Stomach (tissue), 9 donors: ENCODE data around the gene CRYGD. TPM values are rescaled to one million over a fixed set of nuclear protein-coding genes. Genes with fewer than 3 reads are reported as not detected.
"Not testable (repeated sequence)": the region's sequence is repeated elsewhere in the genome, so short reads cannot be mapped to it uniquely, and the experiment has no call there.

ENCODE experiments used
- DNase-seq, 2 donors: peaks; one replicate each; pipeline versions ENCODE4 v3.0.0 to v3.0.0-alpha.2; 2013 to 2019
- H3K27ac ChIP-seq, 5 donors: fragments of 200-600 bp in 4 of 5; sonication (generic) in 4 of 5; one replicate each; pipeline ENCODE4 v1.5.1; 2013 to 2019; ENCODE audit warnings: mild to moderate bottlenecking in 1 of 5, moderate library complexity in 1 of 5
- H3K27me3 ChIP-seq, 3 donors: fragments of 200-600 bp; sonication (generic); one replicate each; pipeline ENCODE4 v1.5.1; 2017 to 2019; ENCODE audit warnings: mixed run types in 1 of 3
- H3K36me3 ChIP-seq, 4 donors: fragments of 200-600 bp; sonication (generic); 1 replicate in 3 of 4; 2 replicates in 1 of 4; pipeline ENCODE4 v1.5.1; 2016 to 2019
- H3K4me1 ChIP-seq, 4 donors: fragments of 200-600 bp; sonication (generic); one replicate each; pipeline ENCODE4 v1.5.1; 2016 to 2019
- H3K4me3 ChIP-seq, 4 donors: fragments of 200-600 bp; sonication (generic) in 3 of 4; one replicate each; pipeline ENCODE4 v1.5.1; 2016 to 2019; ENCODE audit warnings: mild to moderate bottlenecking in 1 of 4
- H3K9me3 ChIP-seq, 4 donors: fragments of 200-600 bp; sonication (generic); one replicate each; pipeline ENCODE4 v1.5.1; 2016 to 2019
- CTCF ChIP-seq, 7 experiments: fragments of 450-650 bp in 4 of 7; fragments of 200-600 bp in 3 of 7; sonication (generic) in 3 of 7; IDR thresholded peaks; one replicate each; pipeline ENCODE4 v1.5.1; 2016 to 2019; ENCODE audit warnings: antibody characterized with exemption in 7 of 7, control low read depth in 2 of 7, mild to moderate bottlenecking in 1 of 7
- EP300 ChIP-seq: sonication (generic); formaldehyde crosslinking; IDR thresholded peaks from one replicate; pipeline ENCODE4 v1.6.1; 2017; ENCODE audit warnings: antibody characterized with exemption
- POLR2A ChIP-seq, 4 donors: fragments of 450-650 bp; IDR thresholded peaks; one replicate each; pipeline ENCODE4 v1.6.1; 2016; ENCODE audit warnings: antibody characterized with exemption in 4 of 4, control low read depth in 2 of 4, mild to moderate bottlenecking in 1 of 4, moderate library complexity in 1 of 4
- POLR2AphosphoS5 ChIP-seq, 3 donors: sonication (generic); formaldehyde crosslinking; IDR thresholded peaks; one replicate each; pipeline ENCODE4 v1.6.1; 2016; ENCODE audit warnings: antibody characterized with exemption in 3 of 3
- WGBS, 5 donors: extraction: QIAGEN DNeasy Blood & Tissue Kit in 3 of 5; methylation state at CpG; one replicate each; pipeline versions ENCODE4 v1.1.5 to v1.1.7; 2013 to 2018; 5-methylcytosine and 5-hydroxymethylcytosine counted together
- intact Hi-C: fragments of 100-400 bp; cut with DNase I; formaldehyde crosslinking; loops from one replicate; pipeline ENCODE4 v1.15.1; 2023; ENCODE audit warnings: low total_unique reads
- polyA plus RNA-seq, 3 donors: library from polyadenylated mRNA; stranded (reverse); fragments of 200-250 nt; gene quantifications; one replicate each; pipeline ENCODE4 v1.2.3, GENCODE V29; 2013
- total RNA-seq, 5 donors: library from RNA; depleted of rRNA; stranded (reverse); fragments of >200 nt; gene quantifications; one replicate each; pipeline versions ENCODE4 v1.1.0 to v1.2.3, GENCODE V29; 2014 to 2016
- donor health status: healthy with polysubstance abuse.
- donor health status: Bipolar disorder and iron deficiency.
- donor health status: healthy.

CRYGD gene
- total and polyA plus RNA-seq, 8 donors = not detected

GRCh38 chr2:208112969-208113368 lies 11.4 kb downstream of the CRYGD start:
- no peak for DNase-seq
- H3K4me3 ChIP-seq = no peak overlapping the region
- 37 to 63% (median 40%) methylated on average over 7 of the region's 7 CpGs for WGBS, 5 donors
- TF ChIP-seq EP300 (no peak), POLR2AphosphoS5 (IDR thresholded peaks at IDR 0.05) (no peak), CTCF (IDR thresholded peaks at IDR 0.05) (no peak), POLR2A (IDR thresholded peaks at IDR 0.05) (no peak)
- H3K27me3 ChIP-seq = peaks cover 0 to 29% (median 9%) of the 10 kb centered on the region in 3 donors
- intact Hi-C loops = no loop called here
- H3K27ac ChIP-seq = no peak overlapping the region
- H3K9me3 ChIP-seq = no peaks in the 10 kb centered on the region
- H3K4me1 ChIP-seq = peaks cover 0 to 10% (median 2%) of the 10 kb centered on the region in 4 donors
- no peaks in the 10 kb centered on the region for H3K36me3 ChIP-seq

DNA sequence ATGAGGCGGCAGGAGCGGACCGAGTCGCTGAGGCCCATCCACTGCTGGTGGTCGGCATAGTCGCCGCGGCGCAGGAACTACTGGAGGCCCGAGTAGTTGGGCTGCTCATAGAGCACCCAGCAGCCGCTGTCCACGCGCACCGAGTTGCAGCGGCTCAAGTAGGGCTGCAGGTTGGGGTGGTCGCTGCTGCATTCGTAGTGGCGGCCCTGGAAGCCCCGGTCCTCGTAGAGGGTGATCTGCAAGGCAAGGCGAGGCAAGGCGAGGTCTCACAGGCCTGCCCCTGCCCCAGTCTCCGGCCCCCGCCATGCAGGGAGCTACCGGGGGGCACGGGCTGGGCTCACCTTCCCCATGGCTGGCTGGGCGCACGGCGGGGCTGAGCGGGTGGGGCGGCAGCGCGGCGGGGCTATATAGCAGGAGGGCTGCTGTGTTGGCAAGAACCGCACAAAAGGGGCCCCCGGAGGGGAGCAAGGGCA lies 12.0 kb downstream of the CRYGD start:
- WGBS, 5 donors = 15 to 49% (median 19%) methylated on average over 16 to 36 of the region's 36 CpGs
- intact Hi-C loops, H3K36me3 ChIP-seq, H3K9me3 ChIP-seq, H3K4me1 ChIP-seq, H3K27ac ChIP-seq: not testable (repeated sequence)
- peak overlapping the region in 2 of 4 donors; percentile 18 to 33 for H3K4me3 ChIP-seq
- DNase-seq = peak in 1 of 2 donors; percentile 33
- peaks cover 0 to 29% (median 9%) of the 10 kb centered on the region in 3 donors for H3K27me3 ChIP-seq

- Histone ChIP-seq H3K4me3 (no peak overlapping the region), H3K27me3 (peaks cover 0 to 4% (median 0%) of the 10 kb centered on the region in 3 donors), H3K4me1 (peaks cover 0 to 8% (median 3%) of the 10 kb centered on the region in 4 donors), H3K9me3 (no peaks in the 10 kb centered on the region), H3K36me3 (no peaks in the 10 kb centered on the region), H3K27ac (no peak overlapping the region)
- DNase-seq = no peak
- 83 to 89% (median 88%) methylated on average over 3 of the region's 3 CpGs for WGBS, 5 donors
- intact Hi-C loops = no loop called here
- no peak for TF ChIP-seq EP300
- no peak for TF ChIP-seq CTCF (IDR thresholded peaks at IDR 0.05)
- no peak for TF ChIP-seq POLR2AphosphoS5 (IDR thresholded peaks at IDR 0.05)
- TF ChIP-seq POLR2A (IDR thresholded peaks at IDR 0.05) = no peak
Observed at GRCh38 chr2:208103616-208104015, 20.7 kb downstream of the CRYGD start.

DNA sequence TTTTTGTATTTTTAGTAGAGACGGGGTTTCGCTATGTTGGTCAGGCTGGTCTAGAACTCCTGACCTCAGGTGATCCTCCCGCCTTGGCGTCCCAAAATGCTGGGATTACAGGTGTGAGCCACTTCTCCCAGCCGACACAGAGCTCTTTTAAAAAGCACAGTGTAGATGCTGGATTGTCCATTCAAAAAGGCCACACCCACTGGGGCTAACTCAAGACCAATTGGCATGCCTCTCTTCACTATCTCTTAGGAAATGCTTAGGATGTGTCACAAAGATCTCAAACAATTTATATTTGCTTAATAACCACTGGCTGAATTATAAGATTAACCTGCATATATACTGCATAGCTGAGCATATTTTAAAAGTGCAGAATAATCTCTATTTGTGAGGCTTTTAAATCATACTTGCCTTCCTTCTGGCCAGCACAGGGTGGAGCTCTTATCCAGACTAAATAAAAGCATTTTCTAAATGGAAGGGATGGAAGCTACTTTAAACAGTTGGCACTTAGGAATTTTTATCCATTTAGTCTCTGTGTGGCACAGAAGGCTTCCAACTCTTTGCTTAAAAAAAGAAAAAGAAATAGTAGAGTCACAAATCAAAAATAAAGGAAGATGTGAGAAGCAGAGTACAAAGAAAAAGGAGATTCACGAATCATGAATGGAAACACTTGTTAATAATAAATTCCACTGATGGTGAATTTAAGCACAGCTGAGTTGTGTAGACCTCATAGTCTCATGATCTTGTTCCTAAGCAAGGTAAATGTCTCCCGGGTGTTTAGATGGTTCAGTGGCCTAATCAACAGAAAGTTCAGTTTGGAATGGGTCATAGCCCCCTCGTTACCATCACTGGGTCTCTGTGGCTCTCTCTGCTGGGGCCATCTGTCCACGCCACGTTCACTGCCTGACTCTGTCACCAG lies 22.4 kb downstream of the CRYGD start:
- Histone ChIP-seq H3K36me3 (no peaks in the 10 kb centered on the region), H3K4me3 (no peak overlapping the region), H3K9me3 (no peaks in the 10 kb centered on the region), H3K4me1 (peaks cover 0 to 8% (median 3%) of the 10 kb centered on the region in 4 donors), H3K27me3 (peaks cover 0 to 4% (median 0%) of the 10 kb centered on the region in 3 donors), H3K27ac (no peak overlapping the region)
- TF ChIP-seq POLR2A (IDR thresholded peaks at IDR 0.05) (no peak), EP300 (no peak), POLR2AphosphoS5 (IDR thresholded peaks at IDR 0.05) (no peak), CTCF (IDR thresholded peaks at IDR 0.05) (no peak)
- DNase-seq = peak in 1 of 2 donors; percentile 42
- WGBS, 5 donors = 24 to 47% (median 34%) methylated on average over 10 of the region's 10 CpGs
- intact Hi-C loops = no loop called here
